ENCODE data around the gene APLP1.

APLP1 gene

DNA sequence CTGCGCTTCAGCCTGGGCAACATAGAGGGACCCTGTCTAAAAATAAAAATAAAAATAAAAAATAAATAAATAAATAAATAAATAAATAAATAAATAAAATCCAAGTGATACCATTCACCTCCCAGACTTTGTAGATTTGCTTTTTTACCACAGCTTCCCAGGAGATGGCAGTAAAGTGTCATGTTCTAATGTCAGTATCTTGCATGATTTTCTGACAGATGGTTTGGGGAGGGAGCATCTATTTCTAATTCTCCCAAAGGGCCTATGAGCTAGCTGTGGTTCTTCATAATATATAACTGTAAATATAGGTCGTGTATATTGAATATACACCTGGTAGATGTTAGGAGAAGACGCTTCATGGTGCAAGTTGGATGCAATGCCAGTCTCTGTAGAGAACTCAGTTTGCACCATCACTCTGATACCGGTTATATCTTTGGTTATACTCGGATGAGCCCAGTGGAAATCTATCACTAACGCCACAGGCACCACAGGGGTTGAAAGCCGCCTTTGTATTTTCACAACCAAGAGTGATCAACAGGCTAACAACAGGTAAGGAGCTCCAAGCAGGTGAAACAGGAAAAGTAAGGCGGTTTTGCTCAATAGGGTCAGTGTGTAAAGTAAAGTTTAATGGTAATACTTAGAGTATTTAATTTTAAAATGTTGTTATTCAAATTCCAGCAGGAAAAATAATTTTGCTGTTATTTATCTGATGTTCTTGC lies 13.9 kb downstream of the APLP1 start:
- TF ChIP-seq, protein P1, sequence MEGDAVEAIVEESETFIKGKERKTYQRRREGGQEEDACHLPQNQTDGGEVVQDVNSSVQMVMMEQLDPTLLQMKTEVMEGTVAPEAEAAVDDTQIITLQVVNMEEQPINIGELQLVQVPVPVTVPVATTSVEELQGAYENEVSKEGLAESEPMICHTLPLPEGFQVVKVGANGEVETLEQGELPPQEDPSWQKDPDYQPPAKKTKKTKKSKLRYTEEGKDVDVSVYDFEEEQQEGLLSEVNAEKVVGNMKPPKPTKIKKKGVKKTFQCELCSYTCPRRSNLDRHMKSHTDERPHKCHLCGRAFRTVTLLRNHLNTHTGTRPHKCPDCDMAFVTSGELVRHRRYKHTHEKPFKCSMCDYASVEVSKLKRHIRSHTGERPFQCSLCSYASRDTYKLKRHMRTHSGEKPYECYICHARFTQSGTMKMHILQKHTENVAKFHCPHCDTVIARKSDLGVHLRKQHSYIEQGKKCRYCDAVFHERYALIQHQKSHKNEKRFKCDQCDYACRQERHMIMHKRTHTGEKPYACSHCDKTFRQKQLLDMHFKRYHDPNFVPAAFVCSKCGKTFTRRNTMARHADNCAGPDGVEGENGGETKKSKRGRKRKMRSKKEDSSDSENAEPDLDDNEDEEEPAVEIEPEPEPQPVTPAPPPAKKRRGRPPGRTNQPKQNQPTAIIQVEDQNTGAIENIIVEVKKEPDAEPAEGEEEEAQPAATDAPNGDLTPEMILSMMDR (conservative IDR thresholded peaks at IDR 0.05; ENCODE audit: control insufficient read depth, insufficient read depth, low read depth, low read length): peak; percentile 54
- no peak overlapping the region for H3K4me3 ChIP-seq (ENCODE audit: control insufficient read depth, low read depth, low read length)
- DNase-seq (ENCODE audit: low read depth): peak; percentile 84

DNA sequence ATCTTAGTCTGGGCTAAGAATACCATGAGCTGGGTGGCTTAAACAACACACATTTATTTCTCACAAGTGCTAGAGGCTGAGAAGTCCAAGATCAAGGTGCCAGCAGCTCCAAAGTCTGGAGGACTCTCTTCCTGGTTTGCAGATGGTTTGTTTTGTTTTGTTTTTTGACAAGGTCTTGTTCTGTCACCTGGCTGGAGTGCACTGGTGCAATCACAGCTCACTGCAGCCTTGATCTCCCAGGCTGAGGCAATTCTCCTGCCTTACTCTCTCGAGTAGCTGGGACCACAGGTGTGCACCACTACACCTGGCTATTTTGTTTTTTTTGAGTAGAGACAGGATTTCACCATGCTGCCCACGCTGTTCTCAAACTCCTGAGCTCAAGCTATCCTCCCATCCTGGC lies 15.5 kb downstream of the APLP1 start:
- TF ChIP-seq, protein P1 (conservative IDR thresholded peaks at IDR 0.05; ENCODE audit: control insufficient read depth, insufficient read depth, low read depth, low read length): no peak
- no peak overlapping the region for H3K4me3 ChIP-seq (ENCODE audit: control insufficient read depth, low read depth, low read length)
- no peak for DNase-seq (ENCODE audit: low read depth)

DNA sequence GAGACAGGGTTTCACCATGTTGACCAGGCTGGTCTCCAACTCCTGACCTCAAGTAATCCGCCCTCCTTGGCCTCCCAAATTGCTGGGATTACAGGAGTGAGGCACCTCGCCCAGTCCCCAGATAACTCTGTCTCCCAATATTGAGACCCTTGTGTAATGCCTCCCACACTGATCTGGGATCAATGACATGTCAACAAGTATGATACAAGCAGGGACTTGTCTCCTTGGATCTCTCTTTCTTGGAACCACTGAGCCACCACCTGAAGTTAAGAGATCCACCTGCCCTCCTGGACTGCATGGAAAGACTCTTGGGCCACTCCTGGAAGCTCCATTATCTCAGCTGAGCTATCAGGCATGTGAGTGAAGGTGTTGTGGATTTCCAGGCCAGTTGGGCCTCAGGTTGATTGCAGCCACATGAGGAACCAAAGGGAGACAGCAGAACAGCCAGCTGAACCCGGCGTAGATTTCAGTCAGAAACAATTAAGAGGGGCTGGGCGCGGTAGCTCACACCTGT lies 16.9 kb downstream of the APLP1 start:
- no peak overlapping the region for H3K4me3 ChIP-seq (ENCODE audit: control insufficient read depth, low read depth, low read length)
- TF ChIP-seq, protein P1 (conservative IDR thresholded peaks at IDR 0.05; ENCODE audit: control insufficient read depth, insufficient read depth, low read depth, low read length): no peak
- no peak for DNase-seq (ENCODE audit: low read depth)

DNA sequence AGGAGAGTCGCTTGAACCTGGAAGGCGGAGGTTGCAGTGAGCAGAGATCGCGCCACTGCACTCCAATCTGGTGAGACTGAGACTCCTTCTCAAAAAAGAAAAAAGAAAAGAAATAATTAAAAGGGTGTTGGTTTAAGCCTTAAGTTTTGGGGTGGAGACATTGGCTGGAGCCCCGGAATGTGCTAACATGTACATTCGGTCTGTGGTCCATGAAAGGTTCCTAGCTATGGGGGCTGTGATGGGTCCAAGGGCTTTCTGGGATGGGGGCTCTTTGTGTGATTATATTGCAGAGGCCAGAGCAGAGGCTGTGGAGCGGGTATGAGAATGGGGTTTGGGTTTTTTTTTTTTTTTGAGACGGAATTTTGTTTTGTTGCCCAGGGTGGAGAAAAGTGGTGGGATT lies 17.5 kb downstream of the APLP1 start:
- no peak overlapping the region for H3K4me3 ChIP-seq (ENCODE audit: control insufficient read depth, low read depth, low read length)
- TF ChIP-seq, protein P1 (conservative IDR thresholded peaks at IDR 0.05; ENCODE audit: control insufficient read depth, insufficient read depth, low read depth, low read length): no peak
- no peak for DNase-seq (ENCODE audit: low read depth)

DNA sequence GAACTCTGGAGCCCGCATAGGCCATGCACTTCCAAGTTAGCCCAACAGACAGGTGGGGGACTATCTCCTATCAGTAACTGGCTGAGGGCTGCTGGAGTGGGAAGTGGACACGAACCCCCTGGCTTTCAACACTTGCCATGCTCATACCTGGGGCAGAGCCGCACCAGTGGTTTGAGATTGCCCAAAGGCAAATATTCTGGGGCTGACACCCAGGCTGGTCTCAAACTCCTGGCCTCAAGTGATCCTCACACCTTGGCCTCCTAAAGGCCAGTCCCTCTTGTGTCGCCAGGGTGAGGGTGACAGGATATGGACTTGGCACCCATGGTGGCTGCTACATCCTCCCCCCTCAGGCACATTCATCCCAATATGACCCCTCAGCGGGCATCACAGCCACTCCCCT lies 18.8 kb downstream of the APLP1 start:
- H3K4me3 ChIP-seq (ENCODE audit: control insufficient read depth, low read depth, low read length): no peak overlapping the region
- TF ChIP-seq, protein P1 (conservative IDR thresholded peaks at IDR 0.05; ENCODE audit: control insufficient read depth, insufficient read depth, low read depth, low read length): no peak
- DNase-seq (ENCODE audit: low read depth): no peak

DNA sequence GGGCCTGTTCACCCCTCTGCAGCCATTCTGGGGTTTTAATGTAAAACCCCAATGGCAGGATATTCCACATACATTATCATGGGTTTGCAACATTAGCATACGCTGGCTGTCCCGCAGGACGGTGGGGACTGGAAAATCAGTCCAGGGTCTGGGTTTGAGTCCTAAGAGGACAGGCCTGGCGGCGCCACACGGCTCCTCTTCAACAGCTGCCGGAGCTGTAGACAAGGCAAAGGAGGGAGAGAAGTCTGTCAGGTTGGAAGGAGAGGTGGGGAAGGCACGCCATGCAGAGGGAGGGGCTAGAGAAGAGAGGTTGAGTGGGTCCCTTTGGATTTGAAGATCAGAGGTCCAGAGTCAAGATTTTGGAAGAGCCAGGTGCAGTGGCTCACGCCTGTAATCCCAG lies 20.0 kb downstream of the APLP1 start:
- no peak for DNase-seq (ENCODE audit: low read depth)
- H3K4me3 ChIP-seq (ENCODE audit: control insufficient read depth, low read depth, low read length): no peak overlapping the region
- TF ChIP-seq, protein P1 (conservative IDR thresholded peaks at IDR 0.05; ENCODE audit: control insufficient read depth, insufficient read depth, low read depth, low read length): no peak

Measured in fibroblast of mammary gland (primary cell).